Omental fat pad (tissue), 4 donors: ENCODE data around the gene ATG16L2. TPM values are rescaled to one million over a fixed set of nuclear protein-coding genes. Genes with fewer than 3 reads are reported as not detected.

Experiments
- ATAC-seq: fragments of 150-250 bp; one replicate; pipeline ENCODE4 v1.9.1; 2016; ENCODE audit warnings: mild to moderate bottlenecking, moderate library complexity; ENCODE audit not compliant: low FRiP score
- DNase-seq: peaks from one replicate; pipeline ENCODE4 v3.0.0-alpha.2; 2019; ENCODE audit warnings: low spot score
- CTCF ChIP-seq, 3 donors: fragments of 450-650 bp; IDR thresholded peaks; one replicate each; pipeline ENCODE4 v1.5.1; 2016 to 2017; ENCODE audit warnings: antibody characterized with exemption in 3 of 3, mild to moderate bottlenecking in 3 of 3, moderate library complexity in 2 of 3
- total RNA-seq, 4 donors: library from RNA; depleted of rRNA; stranded (reverse); fragments of >200 nt; gene quantifications; one replicate each; pipeline ENCODE4 v1.1.0, GENCODE V29; 2016

Gene ATG16L2
- total RNA-seq, 4 donors from 2014 or later = 15.5 to 81.0 (median 26.7) TPM

GRCh38 chr11:72816404-72816990 is 2.3 kb downstream of the ATG16L2 start:
- DNase-seq = no peak
- no peak for ATAC-seq
- no peak for TF ChIP-seq CTCF (IDR thresholded peaks at IDR 0.05)

- no peak for ATAC-seq
- no peak for TF ChIP-seq CTCF (IDR thresholded peaks at IDR 0.05)
- DNase-seq = no peak
Observed at GRCh38 chr11:72817966-72818365, 3.8 kb downstream of the ATG16L2 start.

- no peak for DNase-seq
- no peak for ATAC-seq
- no peak for TF ChIP-seq CTCF (IDR thresholded peaks at IDR 0.05)
Observed at GRCh38 chr11:72818971-72819370, 4.8 kb downstream of the ATG16L2 start.

GRCh38 chr11:72820439-72821139 is 6.4 kb downstream of the ATG16L2 start:
- no peak for TF ChIP-seq CTCF (IDR thresholded peaks at IDR 0.05)
- DNase-seq (no peak), ATAC-seq (no peak)

- no peak for TF ChIP-seq CTCF (IDR thresholded peaks at IDR 0.05)
- ATAC-seq = peak; percentile 26
- no peak for DNase-seq
Observed at GRCh38 chr11:72821221-72821919, 7.2 kb downstream of the ATG16L2 start.

- ATAC-seq (peak; percentile 87), DNase-seq (peak; percentile 78)
- peak in 1 of 3 donors; percentile 29 for TF ChIP-seq CTCF (IDR thresholded peaks at IDR 0.05)
Observed at GRCh38 chr11:72821920-72822799, 7.9 kb downstream of the ATG16L2 start.
